Natural killer cell treated with Interleukin-12 subunit alpha and Interleukin-12 subunit beta and Interleukin-15 and Interleukin-18, amount 100 ng/mL, for 72 hours (primary cell): ENCODE data around the gene C13orf46. TPM values are rescaled to one million over a fixed set of nuclear protein-coding genes. Genes with fewer than 3 reads are reported as not detected.

ENCODE experiments used
- ATAC-seq, 2 donors: fragments of 150-1000 bp; cut with Tn5 transposase in 1 of 2; sonication (Bioruptor Pico), chemical (Tn5 transposase) in 1 of 2; 2 replicates each; pipeline ENCODE4 v1.10.0; 2021
- DNase-seq: peaks from one replicate; pipeline ENCODE4 v3.0.0; 2022; ENCODE audit warnings: low spot score
- H3K27ac Mint-ChIP-seq, 2 donors: 1 replicate in 1 of 2; 2 replicates in 1 of 2; pipeline ENCODE4 v1.8.0; 2022; ENCODE audit warnings: mixed read lengths in 2 of 2, mild to moderate bottlenecking in 1 of 2, moderate library complexity in 1 of 2
- H3K27me3 Mint-ChIP-seq, 2 donors: 1 replicate in 1 of 2; 2 replicates in 1 of 2; pipeline ENCODE4 v1.8.0; 2022; ENCODE audit warnings: mixed read lengths in 2 of 2
- H3K36me3 Mint-ChIP-seq: one replicate; pipeline ENCODE4 v1.8.0; 2022; ENCODE audit warnings: mixed read lengths
- H3K4me1 Mint-ChIP-seq, 2 donors: 1 replicate in 1 of 2; 2 replicates in 1 of 2; pipeline ENCODE4 v1.8.0; 2022; ENCODE audit warnings: low read depth in 2 of 2, mixed read lengths in 2 of 2, mild to moderate bottlenecking in 1 of 2
- H3K4me3 Mint-ChIP-seq: one replicate; pipeline ENCODE4 v1.8.0; 2022; ENCODE audit warnings: mixed read lengths
- H3K9me3 Mint-ChIP-seq: 2 replicates; pipeline ENCODE4 v1.8.0; 2022; ENCODE audit warnings: mixed read lengths
- total RNA-seq, 2 donors: library from RNA; stranded (reverse); gene quantifications; one replicate each; pipeline ENCODE4 v1.2.3, GENCODE V29; 2022

C13orf46 gene
- total RNA-seq, 2 donors from 2014 or later = 0.64 to 1.4 TPM

DNA sequence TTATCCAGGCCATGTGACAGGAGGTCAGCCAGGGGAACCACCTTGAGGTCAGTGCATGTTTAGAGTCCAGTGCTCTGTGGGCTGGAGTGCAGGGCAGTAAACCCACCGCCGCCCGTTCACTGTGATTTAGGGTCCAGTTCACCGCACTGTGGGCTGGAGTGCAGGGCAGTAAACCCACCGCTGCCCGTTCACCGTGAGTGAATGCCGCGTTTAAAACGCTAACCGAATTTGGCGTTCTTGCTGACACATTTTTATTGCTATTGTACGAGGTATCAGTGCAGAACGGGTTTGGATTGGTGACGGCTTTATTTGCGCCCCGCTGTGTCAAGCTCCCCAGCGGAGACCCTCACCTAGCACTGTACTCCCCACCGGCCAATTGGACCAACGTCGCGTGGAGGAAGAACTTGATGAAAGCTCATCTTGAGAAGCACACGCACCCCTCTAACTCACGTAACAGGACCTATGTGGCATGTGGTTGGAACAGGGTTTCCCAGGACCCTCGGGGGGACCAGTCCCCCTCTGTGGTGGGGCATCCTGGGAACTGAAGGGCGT lies 27.9 kb downstream of the C13orf46 start:
- ATAC-seq (no peak), DNase-seq (peak; percentile 48)
- no peak overlapping the region for H3K4me3 Mint-ChIP-seq
- no peaks in the 10 kb centered on the region for H3K9me3 Mint-ChIP-seq
- H3K27me3 Mint-ChIP-seq = no peaks in the 10 kb centered on the region
- H3K27ac Mint-ChIP-seq = no peak overlapping the region
- peaks cover 0 to 4% of the 10 kb centered on the region in 2 donors for H3K4me1 Mint-ChIP-seq
- H3K36me3 Mint-ChIP-seq = no peaks in the 10 kb centered on the region

- Mint-ChIP-seq H3K4me3 (no peak overlapping the region), H3K4me1 (peaks cover 0 to 4% of the 10 kb centered on the region in 2 donors)
Measured at GRCh38 chr13:113943821-113944565, 29.9 kb downstream of the C13orf46 start.

GRCh38 chr13:113942591-113943103 lies 31.2 kb downstream of the C13orf46 start:
- peaks cover 0 to 5% of the 10 kb centered on the region in 2 donors for H3K4me1 Mint-ChIP-seq
- H3K4me3 Mint-ChIP-seq = no peak overlapping the region
- ATAC-seq = no peak
- H3K27me3 Mint-ChIP-seq = no peaks in the 10 kb centered on the region
- no peaks in the 10 kb centered on the region for H3K9me3 Mint-ChIP-seq
- H3K27ac Mint-ChIP-seq = no peak overlapping the region
- H3K36me3 Mint-ChIP-seq = no peaks in the 10 kb centered on the region
- DNase-seq = peak; percentile 40

More at GRCh38 chr13:113943821-113944565, 29.9 kb downstream of the C13orf46 start:
- H3K27ac Mint-ChIP-seq = no peak overlapping the region
- DNase-seq (peak; percentile 41), ATAC-seq (no peak)
- H3K9me3 Mint-ChIP-seq = no peaks in the 10 kb centered on the region
- no peaks in the 10 kb centered on the region for H3K27me3 Mint-ChIP-seq
- H3K36me3 Mint-ChIP-seq = no peaks in the 10 kb centered on the region

- H3K27me3 Mint-ChIP-seq = no peaks in the 10 kb centered on the region
- ATAC-seq = no peak
- no peak overlapping the region for H3K4me3 Mint-ChIP-seq
- no peaks in the 10 kb centered on the region for H3K9me3 Mint-ChIP-seq
- H3K36me3 Mint-ChIP-seq = no peaks in the 10 kb centered on the region
- H3K27ac Mint-ChIP-seq = no peak overlapping the region
- no peak for DNase-seq
- H3K4me1 Mint-ChIP-seq = peaks cover 0 to 7% of the 10 kb centered on the region in 2 donors
Measured at GRCh38 chr13:113941571-113942191, 32.2 kb downstream of the C13orf46 start.

DNA sequence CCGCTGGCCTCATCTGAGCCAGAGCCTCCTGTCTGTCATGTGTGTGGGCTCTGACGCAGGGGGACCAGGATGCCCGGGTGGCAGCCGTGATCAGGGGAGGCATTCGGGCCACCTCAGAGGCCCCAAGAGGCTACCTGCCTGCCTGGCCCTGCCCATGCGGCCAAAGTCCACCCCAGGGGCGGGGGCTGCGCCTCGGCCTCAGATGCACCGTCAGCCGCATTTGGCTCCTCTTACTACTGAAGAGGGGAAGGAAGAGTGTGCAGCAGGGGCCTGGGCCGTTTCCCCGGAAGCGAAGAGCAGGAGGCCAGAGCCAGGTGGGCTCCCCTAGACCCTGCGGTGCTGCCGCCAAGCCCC lies 34.0 kb downstream of the C13orf46 start:
- H3K4me3 Mint-ChIP-seq = no peak overlapping the region
- ATAC-seq (no peak), DNase-seq (peak; percentile 47)
- H3K36me3 Mint-ChIP-seq = no peaks in the 10 kb centered on the region
- no peaks in the 10 kb centered on the region for H3K9me3 Mint-ChIP-seq
- no peaks in the 10 kb centered on the region for H3K27me3 Mint-ChIP-seq
- peaks cover 0 to 7% of the 10 kb centered on the region in 2 donors for H3K4me1 Mint-ChIP-seq
- no peak overlapping the region for H3K27ac Mint-ChIP-seq

GRCh38 chr13:113939129-113939943 lies 34.5 kb downstream of the C13orf46 start:
- no peaks in the 10 kb centered on the region for H3K27me3 Mint-ChIP-seq
- DNase-seq = peak; percentile 44
- ATAC-seq = no peak
- H3K9me3 Mint-ChIP-seq = no peaks in the 10 kb centered on the region
- H3K4me1 Mint-ChIP-seq = peaks cover 0 to 7% of the 10 kb centered on the region in 2 donors
- H3K27ac Mint-ChIP-seq = no peak overlapping the region
- no peak overlapping the region for H3K4me3 Mint-ChIP-seq
- H3K36me3 Mint-ChIP-seq = no peaks in the 10 kb centered on the region

DNA sequence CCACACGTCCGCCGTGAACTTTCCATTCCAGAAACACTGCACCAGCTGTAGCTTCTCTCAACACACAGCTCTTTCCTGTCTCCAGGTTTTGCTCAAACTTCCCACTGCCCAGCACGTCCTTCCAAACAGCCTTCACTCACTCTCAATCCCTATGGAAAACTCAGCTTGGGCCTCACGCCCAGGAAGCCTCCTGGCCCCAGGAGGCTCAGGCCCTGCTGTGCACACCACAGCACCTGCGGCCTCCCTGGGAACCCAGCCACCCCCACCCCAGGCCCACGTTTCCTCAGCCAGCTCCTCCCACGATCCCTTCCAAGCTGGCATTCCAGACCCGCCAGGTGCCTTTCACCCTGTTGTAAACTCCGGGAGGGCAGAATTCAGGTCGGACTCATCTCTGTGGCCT lies 35.2 kb downstream of the C13orf46 start:
- H3K4me1 Mint-ChIP-seq = peaks cover 0 to 7% of the 10 kb centered on the region in 2 donors
- H3K4me3 Mint-ChIP-seq = no peak overlapping the region
- no peak overlapping the region for H3K27ac Mint-ChIP-seq
- no peaks in the 10 kb centered on the region for H3K36me3 Mint-ChIP-seq
- ATAC-seq = no peak
- H3K27me3 Mint-ChIP-seq = no peaks in the 10 kb centered on the region
- no peaks in the 10 kb centered on the region for H3K9me3 Mint-ChIP-seq
- DNase-seq = peak; percentile 47

DNA sequence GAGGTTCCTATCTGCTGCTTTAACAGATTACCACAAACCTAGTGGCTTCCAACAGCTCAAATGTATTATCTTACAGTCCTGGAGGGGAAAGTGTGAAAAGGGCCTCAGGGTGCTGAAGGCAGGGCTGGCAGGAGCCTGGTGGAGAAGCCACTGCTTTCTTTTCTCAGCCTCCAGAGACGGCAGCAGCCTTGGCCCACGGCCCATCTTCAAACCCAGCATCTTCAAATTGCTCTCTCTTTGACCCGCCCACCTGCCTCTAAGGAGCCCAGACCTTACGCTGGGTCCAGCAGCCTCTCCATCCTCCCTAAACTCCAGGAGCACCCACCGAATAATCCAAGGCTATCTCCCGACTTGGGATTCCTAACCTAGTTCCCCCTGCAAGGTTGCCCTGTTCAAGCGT lies 35.6 kb downstream of the C13orf46 start:
- Mint-ChIP-seq H3K4me3 (no peak overlapping the region), H3K9me3 (no peaks in the 10 kb centered on the region), H3K36me3 (no peaks in the 10 kb centered on the region), H3K4me1 (peaks cover 0 to 7% of the 10 kb centered on the region in 2 donors), H3K27ac (no peak overlapping the region), H3K27me3 (no peaks in the 10 kb centered on the region)
- DNase-seq (no peak), ATAC-seq (no peak)

- Mint-ChIP-seq H3K36me3 (no peaks in the 10 kb centered on the region), H3K4me3 (no peak overlapping the region), H3K27ac (no peak overlapping the region), H3K4me1 (peaks cover 0 to 7% of the 10 kb centered on the region in 2 donors), H3K9me3 (no peaks in the 10 kb centered on the region), H3K27me3 (no peaks in the 10 kb centered on the region)
- DNase-seq (peak; percentile 47), ATAC-seq (no peak)
Measured at GRCh38 chr13:113937527-113938180, 36.2 kb downstream of the C13orf46 start.

- no peak overlapping the region for H3K27ac Mint-ChIP-seq
- peak; percentile 42 for DNase-seq
Measured at GRCh38 chr13:113937073-113937472, 36.8 kb downstream of the C13orf46 start.

GRCh38 chr13:113936166-113936965 lies 37.5 kb downstream of the C13orf46 start:
- Mint-ChIP-seq H3K4me1 (peaks cover 5 to 7% of the 10 kb centered on the region in 2 donors), H3K4me3 (no peak overlapping the region), H3K36me3 (no peaks in the 10 kb centered on the region), H3K9me3 (no peaks in the 10 kb centered on the region), H3K27ac (no peak overlapping the region), H3K27me3 (peaks cover 0 to 3% of the 10 kb centered on the region in 2 donors)
- DNase-seq (no peak), ATAC-seq (no peak)

More at GRCh38 chr13:113937073-113937472, 36.8 kb downstream of the C13orf46 start:
- peaks cover 0 to 3% of the 10 kb centered on the region in 2 donors for H3K27me3 Mint-ChIP-seq
- no peaks in the 10 kb centered on the region for H3K36me3 Mint-ChIP-seq
- no peak overlapping the region for H3K4me3 Mint-ChIP-seq
- no peaks in the 10 kb centered on the region for H3K9me3 Mint-ChIP-seq
- ATAC-seq = no peak
- H3K4me1 Mint-ChIP-seq = peaks cover 0 to 7% of the 10 kb centered on the region in 2 donors

- Mint-ChIP-seq H3K27me3 (peaks cover 0 to 3% of the 10 kb centered on the region in 2 donors), H3K36me3 (no peaks in the 10 kb centered on the region), H3K9me3 (no peaks in the 10 kb centered on the region), H3K27ac (no peak overlapping the region), H3K4me1 (peaks cover 7 to 8% of the 10 kb centered on the region in 2 donors), H3K4me3 (no peak overlapping the region)
- DNase-seq (peak; percentile 57), ATAC-seq (no peak)
Measured at GRCh38 chr13:113935001-113935844, 38.7 kb downstream of the C13orf46 start.
